Epithelial cell of proximal tubule (primary cell): ENCODE data around the gene PCBD1. TPM values are rescaled to one million over a fixed set of nuclear protein-coding genes. Genes with fewer than 3 reads are reported as not detected.

Source experiments
- DNase-seq: peaks from one replicate; pipeline ENCODE4 v3.0.0-alpha.2; 2011; ENCODE audit warnings: low read depth
- H3K4me3 ChIP-seq: 2 replicates; pipeline ENCODE4 v1.5.1; 2011; ENCODE audit warnings: low read depth, mild to moderate bottlenecking, low read length
- CTCF ChIP-seq: conservative IDR thresholded peaks from 2 replicates; pipeline ENCODE4 v1.5.1; 2012; ENCODE audit warnings: low read depth, mild to moderate bottlenecking, low read length
- total RNA-seq: library from RNA; depleted of rRNA; stranded (reverse); fragments of >200 nt; gene quantifications from 2 replicates; pipeline ENCODE4 v1.2.3, GENCODE V29; 2015

Gene PCBD1
- total RNA-seq, 1 donor from 2014 or later: 122 TPM

DNA sequence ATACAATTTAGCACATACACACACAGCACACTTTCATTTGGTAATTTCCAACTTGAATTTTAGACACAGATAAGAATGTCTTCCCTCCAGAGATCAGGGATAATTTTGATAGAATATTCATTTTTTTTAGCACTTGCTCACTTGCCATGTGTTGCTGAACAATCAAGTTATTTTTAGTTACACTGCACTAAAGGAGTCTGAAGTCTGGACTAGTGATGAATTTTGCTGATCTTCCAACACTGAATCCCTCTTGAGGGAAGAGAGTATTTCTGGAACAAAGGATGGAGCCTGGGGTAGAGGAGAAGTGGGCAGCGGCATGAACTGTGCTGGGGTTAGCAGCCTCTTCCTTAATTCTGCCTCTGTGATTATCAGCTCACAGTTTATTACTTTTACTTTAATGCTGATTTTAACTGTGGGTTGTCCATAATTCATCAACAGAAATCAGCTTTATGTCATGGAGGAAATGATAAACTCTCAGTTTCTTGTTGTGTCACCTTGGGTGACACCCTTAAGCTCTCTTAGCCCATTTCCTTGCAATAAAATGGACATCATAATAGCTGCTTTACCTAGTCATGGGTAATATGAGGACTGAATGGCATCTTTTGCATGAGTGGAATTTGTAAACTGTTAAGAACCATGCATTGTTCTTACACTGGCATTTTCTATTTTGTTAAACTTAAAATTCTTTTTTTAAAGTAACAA lies 40.6 kb downstream of the PCBD1 start:
- DNase-seq: no peak

DNA sequence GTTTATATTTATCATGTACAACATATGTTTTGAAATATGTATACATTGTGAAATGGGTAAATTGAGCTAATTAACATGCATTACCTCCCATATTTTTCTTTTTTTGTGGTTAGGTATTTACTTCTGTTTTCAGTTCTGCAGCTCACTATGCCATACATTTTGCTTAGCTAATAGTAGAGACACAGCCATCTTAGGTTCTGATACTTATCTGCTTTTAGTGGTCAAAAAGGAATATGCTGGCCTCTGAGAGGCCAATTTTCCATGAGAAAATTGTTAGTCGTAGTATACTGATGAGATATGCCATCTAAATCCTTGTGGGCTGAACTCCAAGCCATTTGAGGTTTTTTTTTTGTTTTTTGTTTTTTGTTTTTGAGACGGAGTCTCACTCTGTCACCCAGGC lies 41.6 kb downstream of the PCBD1 start:
- no peak for DNase-seq
- no peak overlapping the region for H3K4me3 ChIP-seq
- no peak for TF ChIP-seq CTCF

More for the DNA sequence above, 40.6 kb downstream of the PCBD1 start:
- no peak overlapping the region for H3K4me3 ChIP-seq
- TF ChIP-seq CTCF: no peak

DNA sequence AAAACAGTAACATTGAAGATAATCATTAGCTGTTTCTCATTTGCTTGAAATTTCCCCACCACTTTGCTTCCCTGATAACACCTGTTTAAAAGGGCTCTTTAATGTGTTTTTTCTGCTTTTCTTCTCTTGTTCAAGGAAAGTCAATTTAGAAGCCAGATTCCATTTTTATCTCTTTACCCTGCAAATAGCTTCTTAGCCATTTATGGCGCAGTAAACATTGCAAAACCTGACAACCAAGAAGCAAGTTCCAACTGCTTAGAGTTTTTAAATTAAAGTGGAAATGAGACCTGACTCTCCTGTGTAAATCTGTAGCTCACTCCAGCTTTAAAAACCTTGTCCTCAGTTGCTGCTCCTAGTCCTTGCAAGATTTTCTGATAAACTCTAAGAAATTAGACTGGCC lies 42.5 kb downstream of the PCBD1 start:
- no peak for TF ChIP-seq CTCF
- no peak for DNase-seq
- no peak overlapping the region for H3K4me3 ChIP-seq

DNA sequence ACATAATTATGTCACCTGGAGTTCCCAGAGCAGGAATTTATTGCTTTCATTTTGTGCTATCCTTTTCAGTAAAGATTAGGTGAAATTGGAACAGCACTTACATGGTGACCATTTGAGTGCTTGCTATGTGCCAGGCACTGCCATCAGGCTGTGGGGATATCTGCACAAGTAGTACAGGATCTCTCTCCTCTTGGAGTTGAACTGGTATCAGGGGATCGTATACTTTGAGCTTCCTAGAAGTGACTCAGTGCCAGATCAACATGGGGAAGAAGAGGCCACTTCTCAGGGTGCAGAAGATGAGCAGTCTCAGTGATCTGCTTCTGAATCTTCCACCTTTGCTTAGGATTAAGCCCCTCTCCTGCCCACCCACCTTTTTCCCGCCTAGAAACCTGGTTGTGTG lies 43.1 kb downstream of the PCBD1 start:
- no peak for DNase-seq
- no peak for TF ChIP-seq CTCF

GRCh38 chr10:70843776-70844489 lies 44.4 kb downstream of the PCBD1 start:
- no peak for TF ChIP-seq CTCF
- H3K4me3 ChIP-seq: no peak overlapping the region
- DNase-seq: no peak

More for the DNA sequence above, 43.1 kb downstream of the PCBD1 start:
- H3K4me3 ChIP-seq: no peak overlapping the region

GRCh38 chr10:70843333-70843732 lies 45.0 kb downstream of the PCBD1 start:
- TF ChIP-seq CTCF: no peak
- DNase-seq: no peak
- no peak overlapping the region for H3K4me3 ChIP-seq

DNA sequence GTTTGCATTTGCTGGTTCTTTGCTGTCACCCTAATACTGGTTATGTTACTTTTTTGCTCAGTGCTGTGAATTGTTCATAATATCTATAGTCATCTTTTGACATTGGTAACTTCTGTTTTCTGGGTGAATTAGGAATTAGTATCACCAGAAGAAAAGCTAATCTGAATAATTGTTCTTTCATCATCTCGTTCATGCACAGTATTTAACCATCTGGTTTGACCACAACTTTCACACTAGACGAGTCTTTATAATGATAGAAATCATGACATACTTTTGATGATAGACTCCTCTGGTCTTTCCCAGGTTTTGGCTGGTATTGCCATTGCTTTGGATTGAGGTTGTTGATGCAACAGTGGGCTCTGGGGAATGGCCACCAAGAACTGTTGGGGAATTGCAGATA lies 47.5 kb downstream of the PCBD1 start:
- no peak for DNase-seq
- no peak overlapping the region for H3K4me3 ChIP-seq
- TF ChIP-seq CTCF: no peak
